ENCODE data around the gene PYGB.
"Not testable (repeated sequence)": the region's sequence is repeated elsewhere in the genome, so short reads cannot be mapped to it uniquely, and the experiment has no call there.

The PYGB gene

GRCh38 chr20:25316506-25317190 is 68.8 kb downstream of the PYGB start:
- DNase-seq = no peak

GRCh38 chr20:25317351-25318075 is 69.6 kb downstream of the PYGB start:
- DNase-seq = no peak

- peak in 1 of 2 donors; percentile 32 for DNase-seq
Observed at GRCh38 chr20:25318471-25319240, 70.8 kb downstream of the PYGB start.

GRCh38 chr20:25319241-25320034 is 71.6 kb downstream of the PYGB start:
- no peak for DNase-seq

GRCh38 chr20:25320035-25320800 is 72.3 kb downstream of the PYGB start:
- no peak for DNase-seq

GRCh38 chr20:25321262-25321831 is 73.5 kb downstream of the PYGB start:
- no peak for DNase-seq

- DNase-seq = no peak
Observed at GRCh38 chr20:25321991-25322390, 74.1 kb downstream of the PYGB start.

- DNase-seq = no peak
Observed at GRCh38 chr20:25323496-25324246, 75.8 kb downstream of the PYGB start.

- peak in 1 of 2 donors; percentile 58 for DNase-seq
Observed at GRCh38 chr20:25324412-25324811, 76.5 kb downstream of the PYGB start.

- no peak for DNase-seq
Observed at GRCh38 chr20:25325073-25325472, 77.2 kb downstream of the PYGB start.

- no peak for DNase-seq
Observed at GRCh38 chr20:25325997-25326396, 78.1 kb downstream of the PYGB start.

GRCh38 chr20:25327521-25328235 is 79.8 kb downstream of the PYGB start:
- no peak for DNase-seq

GRCh38 chr20:25328954-25329498 is 81.1 kb downstream of the PYGB start:
- no peak for DNase-seq

- not testable (repeated sequence) for DNase-seq
Observed at GRCh38 chr20:25334972-25335371, 87.1 kb downstream of the PYGB start.

- no peak for DNase-seq
Observed at GRCh38 chr20:25336561-25337422, 88.9 kb downstream of the PYGB start.

- no peak for DNase-seq
Observed at GRCh38 chr20:25338112-25339023, 90.5 kb downstream of the PYGB start.

GRCh38 chr20:25339608-25340007 is 91.7 kb downstream of the PYGB start:
- no peak for DNase-seq

GRCh38 chr20:25340380-25340779 is 92.5 kb downstream of the PYGB start:
- no peak for DNase-seq

Measured in CD4-positive, alpha-beta T cell treated with Interferon alpha-2 for 1 hour (primary cell).